OCI-LY3 (cell line): ENCODE results near the gene RAMP2.

Experiments used
- EZH2phosphoT487 ChIP-seq: fragments of 200-600 bp; shearing (Covaris generic); IDR thresholded peaks from 2 replicates; pipeline ENCODE4 v1.6.1; 2018; ENCODE audit warnings: antibody characterized with exemption, mixed run types, low read depth
- TF ChIP-seq, protein P1 (sequence below): fragments of 200-600, 300-600 bp; sonication (generic); IDR thresholded peaks from 2 replicates; pipeline ENCODE4 v1.5.1; 2014; ENCODE audit warnings: antibody characterized with exemption, low read length, low read depth

- TF ChIP-seq, protein P1, sequence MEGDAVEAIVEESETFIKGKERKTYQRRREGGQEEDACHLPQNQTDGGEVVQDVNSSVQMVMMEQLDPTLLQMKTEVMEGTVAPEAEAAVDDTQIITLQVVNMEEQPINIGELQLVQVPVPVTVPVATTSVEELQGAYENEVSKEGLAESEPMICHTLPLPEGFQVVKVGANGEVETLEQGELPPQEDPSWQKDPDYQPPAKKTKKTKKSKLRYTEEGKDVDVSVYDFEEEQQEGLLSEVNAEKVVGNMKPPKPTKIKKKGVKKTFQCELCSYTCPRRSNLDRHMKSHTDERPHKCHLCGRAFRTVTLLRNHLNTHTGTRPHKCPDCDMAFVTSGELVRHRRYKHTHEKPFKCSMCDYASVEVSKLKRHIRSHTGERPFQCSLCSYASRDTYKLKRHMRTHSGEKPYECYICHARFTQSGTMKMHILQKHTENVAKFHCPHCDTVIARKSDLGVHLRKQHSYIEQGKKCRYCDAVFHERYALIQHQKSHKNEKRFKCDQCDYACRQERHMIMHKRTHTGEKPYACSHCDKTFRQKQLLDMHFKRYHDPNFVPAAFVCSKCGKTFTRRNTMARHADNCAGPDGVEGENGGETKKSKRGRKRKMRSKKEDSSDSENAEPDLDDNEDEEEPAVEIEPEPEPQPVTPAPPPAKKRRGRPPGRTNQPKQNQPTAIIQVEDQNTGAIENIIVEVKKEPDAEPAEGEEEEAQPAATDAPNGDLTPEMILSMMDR, result no peak
- TF ChIP-seq EZH2phosphoT487, result no peak
These were observed 30.9 kb downstream of the RAMP2 start for GRCh38 chr17:42791948-42792347.
